HG03460 (cell line): Measurements from ENCODE around the gene CELA1.
"Not testable (repeated sequence)": the region's sequence is repeated elsewhere in the genome, so short reads cannot be mapped to it uniquely, and the experiment has no call there.

Source experiments
- ATAC-seq: cut with Tn5 transposase; IDR thresholded peaks from one replicate; pipeline ENCODE4 v1.9.1; 2021; ENCODE audit not compliant: unreplicated experiment

The CELA1 gene

GRCh38 chr12:51349026-51349425, 2.5 kb upstream of the CELA1 start:
- ATAC-seq = no peak

- no peak for ATAC-seq
Observed at GRCh38 chr12:51348116-51348515, 1.6 kb upstream of the CELA1 start.

- ATAC-seq = no peak
Observed at GRCh38 chr12:51345681-51346080, 798 bp downstream of the CELA1 start.

DNA sequence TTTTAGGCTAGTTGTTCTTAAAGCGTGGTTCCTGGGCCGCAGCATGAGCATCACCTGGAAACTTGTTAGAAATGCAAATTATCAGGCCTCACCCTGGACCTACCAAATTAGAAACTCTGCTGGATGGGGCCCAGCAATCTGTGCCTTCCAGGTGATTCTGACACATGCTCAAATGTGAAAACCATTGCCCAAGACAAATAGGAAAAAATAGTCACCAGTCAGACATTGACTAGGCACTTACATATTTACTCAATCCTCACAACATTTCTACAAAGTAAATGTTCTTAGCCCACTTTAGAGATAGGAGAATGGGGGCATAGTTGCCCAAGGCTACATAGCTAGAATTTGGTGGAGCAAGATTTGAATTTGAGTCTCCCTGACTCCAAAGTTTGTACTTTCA, 3.3 kb downstream of the CELA1 start:
- ATAC-seq = no peak

GRCh38 chr12:51342416-51342815, 4.1 kb downstream of the CELA1 start:
- ATAC-seq = no peak

DNA sequence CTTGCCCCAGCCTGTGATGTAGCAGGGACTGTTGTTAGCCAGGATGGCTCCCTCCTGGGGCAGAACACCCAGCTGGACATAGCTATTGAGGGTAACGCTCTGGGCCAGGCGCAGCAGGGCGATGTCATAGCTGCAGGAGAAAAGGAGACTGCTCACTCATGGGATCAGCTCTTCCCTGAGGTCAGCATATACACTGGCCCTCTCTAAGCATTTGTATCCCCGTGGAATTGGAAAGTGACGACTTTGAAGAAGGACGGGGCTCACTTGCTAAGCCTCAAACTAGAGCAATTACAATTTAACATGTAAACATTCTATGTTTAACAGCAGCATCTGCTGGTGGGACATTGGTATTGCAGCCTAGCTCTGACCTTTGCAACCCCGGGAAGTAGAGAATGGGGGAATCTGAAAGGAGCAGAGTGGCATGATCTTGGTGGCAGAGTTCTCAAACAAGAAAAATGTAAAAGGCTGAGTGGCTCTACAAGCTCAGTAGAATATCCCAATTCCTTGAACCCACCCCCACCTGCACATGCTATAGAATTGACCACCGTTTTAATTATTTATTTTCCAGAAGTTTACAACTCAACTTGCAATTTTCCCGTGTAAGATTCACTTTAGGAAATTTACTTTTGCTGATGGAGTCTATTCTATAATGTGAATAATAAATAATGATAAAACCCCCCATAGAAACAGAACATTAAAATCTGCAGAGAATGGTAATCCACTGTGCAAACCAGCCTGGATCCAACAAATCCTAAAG, 5.0 kb downstream of the CELA1 start:
- ATAC-seq = no peak

GRCh38 chr12:51339750-51340149, 6.7 kb downstream of the CELA1 start:
- no peak for ATAC-seq

GRCh38 chr12:51337336-51337735, 9.1 kb downstream of the CELA1 start:
- not testable (repeated sequence) for ATAC-seq

DNA sequence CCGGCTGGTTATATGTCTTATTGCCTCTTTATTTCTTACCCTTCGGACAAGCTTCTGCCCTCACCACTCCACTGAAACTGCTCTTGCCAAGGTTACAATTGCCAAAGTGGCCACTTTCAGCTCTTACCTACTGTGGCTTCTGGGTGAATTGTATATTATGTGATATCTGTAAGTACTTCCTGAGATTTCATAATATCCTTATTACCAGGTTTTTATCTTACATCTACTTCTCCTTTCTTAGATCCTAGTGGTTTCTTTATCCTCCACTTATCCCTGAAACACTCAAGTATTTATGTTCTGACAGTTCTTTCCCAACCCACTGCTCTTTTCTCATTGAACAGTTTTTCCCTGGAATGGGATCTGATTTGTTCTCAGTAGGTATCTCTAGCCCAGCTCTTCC, 10.5 kb downstream of the CELA1 start:
- ATAC-seq = no peak

GRCh38 chr12:51334764-51335163, 11.7 kb downstream of the CELA1 start:
- ATAC-seq = no peak

- no peak for ATAC-seq
Observed at GRCh38 chr12:51333536-51333935, 12.9 kb downstream of the CELA1 start.

DNA sequence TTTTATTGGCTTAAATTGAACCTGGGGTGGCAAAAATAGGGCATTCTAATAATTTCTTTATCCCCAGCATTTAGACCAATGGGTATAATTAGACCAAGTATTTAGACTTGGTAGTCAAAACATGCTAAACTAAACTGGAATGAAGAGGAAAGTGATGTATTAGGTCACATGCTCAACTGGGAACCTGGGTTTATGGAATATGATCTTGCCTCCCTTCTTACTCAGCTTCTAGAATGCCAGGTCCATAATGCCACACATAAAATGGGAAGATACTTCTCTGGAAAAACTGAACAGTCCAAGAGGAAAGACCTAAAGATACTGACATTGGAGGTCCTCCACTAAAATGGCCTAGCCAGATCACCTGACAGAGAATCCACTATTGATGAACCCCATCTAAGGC, 16.3 kb downstream of the CELA1 start:
- ATAC-seq = no peak

- no peak for ATAC-seq
Observed at GRCh38 chr12:51329742-51330141, 16.7 kb downstream of the CELA1 start.

DNA sequence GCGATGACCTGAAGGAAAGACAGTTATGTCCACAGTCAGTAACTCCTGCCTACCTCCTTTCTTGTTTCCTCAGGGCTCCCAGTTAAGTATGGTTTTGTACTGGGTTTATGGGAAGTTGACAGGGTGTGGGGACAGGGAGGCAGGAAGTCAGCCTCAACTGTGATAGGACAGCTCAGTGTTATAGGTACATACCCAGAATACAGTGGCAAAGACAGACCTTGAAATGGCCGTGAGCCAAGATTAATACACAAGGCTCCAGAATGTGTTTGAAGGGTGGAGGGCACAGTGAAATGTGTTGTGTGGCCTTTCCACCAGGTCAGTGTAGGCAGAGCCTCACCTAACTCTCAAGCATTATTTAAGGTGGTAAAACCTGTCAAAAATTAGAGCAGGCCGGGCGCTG, 17.9 kb downstream of the CELA1 start:
- no peak for ATAC-seq

DNA sequence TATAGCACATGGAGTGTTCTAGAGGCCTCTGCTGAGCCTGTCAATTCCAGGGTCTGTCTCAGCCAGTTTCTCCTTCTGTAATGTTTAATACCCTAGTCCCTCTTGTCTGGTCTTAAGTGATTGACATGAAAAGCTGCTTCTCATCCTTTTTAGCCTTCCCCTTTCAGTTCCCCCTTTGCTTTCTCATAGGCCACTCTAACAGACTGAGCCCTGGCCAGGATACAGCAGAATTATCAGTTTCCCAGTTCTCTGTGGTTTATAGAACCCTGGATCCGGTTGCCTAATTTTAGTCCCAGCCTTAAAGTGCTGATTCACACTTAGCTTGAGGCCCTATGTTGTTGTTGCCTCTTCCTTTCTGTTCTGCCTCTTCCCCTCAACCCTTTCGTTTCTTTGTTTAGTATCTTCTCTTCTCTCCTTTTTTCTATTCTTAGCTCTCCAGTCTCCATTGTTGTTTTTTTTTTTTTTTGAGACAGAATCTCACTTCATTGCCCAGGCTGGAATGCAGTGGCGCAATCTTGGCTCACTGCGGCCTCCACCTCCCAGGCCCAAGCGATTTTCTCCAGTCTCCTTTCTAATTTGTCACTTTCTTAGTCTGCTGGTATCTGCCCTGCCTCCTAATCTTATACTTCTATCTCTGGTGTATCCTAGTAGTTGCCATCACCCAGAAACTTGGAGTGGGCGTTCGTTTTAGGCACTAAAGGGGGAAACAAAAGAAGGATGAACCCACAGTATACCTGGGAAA, 19.6 kb downstream of the CELA1 start:
- ATAC-seq = peak; percentile 33

- ATAC-seq = no peak
Observed at GRCh38 chr12:51324953-51325352, 21.5 kb downstream of the CELA1 start.

DNA sequence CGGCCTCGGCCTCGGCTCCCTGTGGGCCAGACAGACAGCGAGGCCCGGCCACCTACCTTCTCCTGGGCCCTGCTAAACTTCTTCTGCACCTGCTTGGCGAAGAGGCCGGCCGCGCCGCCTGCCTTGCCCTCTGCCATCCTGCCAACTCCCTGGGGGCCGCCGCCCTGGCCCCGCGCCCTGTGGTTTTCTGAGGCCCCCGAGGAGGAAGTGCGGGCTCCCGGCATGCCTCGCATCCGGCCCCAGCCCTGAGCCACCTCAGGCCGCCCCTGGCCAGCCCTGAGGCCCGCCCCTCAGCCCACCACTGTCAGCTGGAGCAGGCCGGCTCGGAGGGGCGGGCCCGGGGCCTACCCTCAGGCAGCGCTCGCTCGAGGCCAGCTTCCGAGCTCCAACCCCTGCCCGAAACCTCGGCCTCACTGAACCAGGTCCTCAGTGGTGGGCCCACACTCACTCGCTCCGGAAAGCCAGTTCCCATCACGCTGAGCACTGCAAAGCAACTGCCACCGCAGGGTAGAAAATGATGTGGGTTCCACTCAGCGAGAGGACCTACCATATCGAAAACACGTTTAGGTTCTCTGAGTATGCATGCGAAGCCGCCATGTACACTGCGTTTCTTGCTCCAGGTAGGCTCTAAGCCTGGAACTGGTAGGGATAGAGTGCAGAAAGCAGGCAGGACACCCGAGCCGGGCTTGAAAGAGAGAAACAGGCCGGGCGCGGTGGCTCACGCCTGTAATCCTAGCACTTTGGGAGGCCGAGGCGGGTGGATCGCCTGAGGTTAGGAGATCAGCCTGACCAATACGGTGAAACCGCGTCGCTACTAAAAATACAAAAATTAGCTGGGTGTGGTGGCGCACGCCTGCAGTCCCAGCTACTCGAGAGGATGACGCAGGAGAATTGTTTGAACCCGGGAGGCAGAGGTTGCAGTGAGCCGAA, 22.2 kb downstream of the CELA1 start, which contains the start of gene BIN2:
TSS of gene BIN2 (minus strand) at position 209 of the 930 bp plus-strand sequence. CDS start at position 137, 72 bp downstream.
- ATAC-seq = peak; percentile 60

- ATAC-seq = no peak
Observed at GRCh38 chr12:51323317-51323960, 23.0 kb downstream of the CELA1 start.

DNA sequence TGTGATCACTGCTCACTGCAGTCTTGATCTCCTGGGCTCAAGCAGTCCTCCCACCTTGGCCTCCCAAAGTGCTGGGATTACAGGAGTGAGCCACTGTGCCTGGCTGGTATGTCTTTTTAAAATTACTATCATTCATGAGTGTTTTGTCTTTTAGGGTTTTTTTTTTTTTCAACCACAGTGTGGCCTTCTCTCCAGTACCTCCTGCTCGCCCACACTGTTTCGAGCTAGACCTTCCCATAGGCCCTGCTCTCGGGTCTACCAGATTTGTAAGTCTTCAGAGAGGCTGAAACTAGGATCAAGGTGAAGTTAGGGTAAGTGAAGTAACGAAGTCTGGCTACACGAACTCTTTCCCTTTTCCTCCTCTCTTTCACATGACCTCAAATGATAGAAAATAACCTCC, 24.0 kb downstream of the CELA1 start:
- ATAC-seq = no peak

DNA sequence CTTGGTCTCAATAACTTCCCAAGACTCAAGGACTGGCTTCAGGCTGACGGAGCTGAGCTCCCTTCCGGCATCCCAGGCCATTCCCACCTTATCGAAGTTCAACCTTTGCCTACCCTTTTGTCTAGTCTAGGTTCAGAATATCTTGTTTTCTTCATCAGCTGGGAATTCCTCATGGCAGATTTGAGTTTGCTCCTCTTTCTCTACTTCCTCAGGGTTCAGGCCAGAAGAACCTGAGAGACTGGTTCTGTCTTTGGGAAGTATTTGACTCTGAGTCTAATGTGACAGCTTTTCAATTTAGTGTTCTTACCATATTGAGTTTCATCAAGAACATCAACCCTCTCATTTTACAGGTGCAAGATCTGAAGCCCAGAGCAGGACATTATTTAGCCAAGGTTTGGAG, 24.6 kb downstream of the CELA1 start:
- ATAC-seq = no peak
